ENCODE measurements around the gene AGXT2.

- TF ChIP-seq HDAC6 (IDR thresholded peaks at IDR 0.05; ENCODE audit: unreplicated experiment) (no peak), CEBPZ (IDR thresholded peaks at IDR 0.05; ENCODE audit: low read depth, low read length) (no peak), ZBTB40 (IDR thresholded peaks at IDR 0.05; ENCODE audit: borderline replicate concordance) (no peak), JUND (IDR thresholded peaks at IDR 0.05; ENCODE audit: low read depth, low read length) (no peak)
- TF ChIP-seq, protein P1, sequence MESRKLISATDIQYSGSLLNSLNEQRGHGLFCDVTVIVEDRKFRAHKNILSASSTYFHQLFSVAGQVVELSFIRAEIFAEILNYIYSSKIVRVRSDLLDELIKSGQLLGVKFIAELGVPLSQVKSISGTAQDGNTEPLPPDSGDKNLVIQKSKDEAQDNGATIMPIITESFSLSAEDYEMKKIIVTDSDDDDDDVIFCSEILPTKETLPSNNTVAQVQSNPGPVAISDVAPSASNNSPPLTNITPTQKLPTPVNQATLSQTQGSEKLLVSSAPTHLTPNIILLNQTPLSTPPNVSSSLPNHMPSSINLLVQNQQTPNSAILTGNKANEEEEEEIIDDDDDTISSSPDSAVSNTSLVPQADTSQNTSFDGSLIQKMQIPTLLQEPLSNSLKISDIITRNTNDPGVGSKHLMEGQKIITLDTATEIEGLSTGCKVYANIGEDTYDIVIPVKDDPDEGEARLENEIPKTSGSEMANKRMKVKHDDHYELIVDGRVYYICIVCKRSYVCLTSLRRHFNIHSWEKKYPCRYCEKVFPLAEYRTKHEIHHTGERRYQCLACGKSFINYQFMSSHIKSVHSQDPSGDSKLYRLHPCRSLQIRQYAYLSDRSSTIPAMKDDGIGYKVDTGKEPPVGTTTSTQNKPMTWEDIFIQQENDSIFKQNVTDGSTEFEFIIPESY (IDR thresholded peaks at IDR 0.05), result no peak
These were observed 5.1 kb upstream of the AGXT2 start for GRCh38 chr5:35052838-35053237.

Data from GM12878 (cell line).